ENCODE data around the gene VAV3. TPM values are rescaled to one million over a fixed set of nuclear protein-coding genes. Genes with fewer than 3 reads are reported as not detected.

Gene VAV3
- total and polyA plus RNA-seq, 9 of the 15 experiments (the other 6 are each of a cell fraction or from before 2014, with no cell fraction given): not detected

- Histone ChIP-seq H3K36me3 (ENCODE audit: control insufficient read depth, insufficient read depth, low read length) (no peaks in the 10 kb centered on the region), H3K9me3 (replicated peaks; ENCODE audit: control insufficient read depth, insufficient read depth, low read depth, low read length) (no peaks in the 10 kb centered on the region), H2AFZ (ENCODE audit: low read depth, low read length) (no peak overlapping the region), H3K27me3 (ENCODE audit: control insufficient read depth in 2 of 2, insufficient read depth in 2 of 2, low read length in 2 of 2) (no peaks in the 10 kb centered on the region), H3K4me1 (replicated peaks in 1 of 2; ENCODE audit: control insufficient read depth in 2 of 2, insufficient read depth in 2 of 2, low read length in 2 of 2) (no peaks in the 10 kb centered on the region), H3K4me3 (no peak overlapping the region), H3K79me2 (ENCODE audit: control insufficient read depth, insufficient read depth, low read length) (no peaks in the 10 kb centered on the region), H3K4me2 (ENCODE audit: insufficient read depth, low read length) (no peak overlapping the region), H4K20me1 (replicated peaks; ENCODE audit: control insufficient read depth, insufficient read depth, low read length) (no peaks in the 10 kb centered on the region), H3K27ac (ENCODE audit: extremely low read depth, low read depth, low read length) (no peak overlapping the region), H3K9me1 (ENCODE audit: control insufficient read depth, insufficient read depth, low read length) (no peaks in the 10 kb centered on the region), H3K9ac (ENCODE audit: insufficient read depth in 1 of 2, low read depth in 2 of 2, low read length in 2 of 2) (no peak overlapping the region)
- no peak for DNase-seq (ENCODE audit: extremely low read depth in 1 of 4, low spot score in 3 of 4)
- CTCF ChIA-PET (ENCODE audit: low intra/inter-chr PET ratio): no interaction called here
- no peak for FAIRE-seq
- in situ Hi-C loops (cut with MboI): no loop called here
- 1% methylated on average over 4 of the region's 4 CpGs for WGBS (ENCODE audit: insufficient coverage, low coverage, missing lambda C conversion rate)
- intact Hi-C loops (cut with micrococcal nuclease): no loop called here
- no TSS peak for BruUV-seq (replicated peaks)
- POLR2A ChIA-PET: no interaction called here
- ATAC-seq: no peak
- no peak for TF ChIP-seq ZNF121 (CRISPR knock-in tag; conservative IDR thresholded peaks at IDR 0.05)
- TF ChIP-seq ZNF318 (IDR thresholded peaks at IDR 0.05; ENCODE audit: borderline replicate concordance in 1 of 2, low read depth in 1 of 2): no peak
- no peak for TF ChIP-seq DDX20 (tag; IDR thresholded peaks at IDR 0.05; ENCODE audit: low read depth)
- no peak for TF ChIP-seq SNIP1 (IDR thresholded peaks at IDR 0.05; ENCODE audit: low read depth)
- TF ChIP-seq MIER1 (IDR thresholded peaks at IDR 0.05; ENCODE audit: low read depth): no peak
Observed at GRCh38 chr1:107622535-107622934, 342.4 kb downstream of the VAV3 start.
